Left lung (tissue), 10 donors: Measurements from ENCODE around the gene GRB10. TPM values are rescaled to one million over a fixed set of nuclear protein-coding genes. Genes with fewer than 3 reads are reported as not detected.

Experiments
- ATAC-seq: fragments of 200-7000 bp; cut with Tn5 transposase; one replicate; pipeline ENCODE4 v1.9.1; 2020; ENCODE audit warnings: moderate library complexity
- DNase-seq, 4 donors: peaks; one replicate each; pipeline ENCODE4 v3.0.0-alpha.2; 2013 to 2020
- H3K27ac ChIP-seq, 2 donors: fragments of 200-600 bp; sonication (generic) in 1 of 2; one replicate each; pipeline versions ENCODE4 v1.5.0 to v1.8.0; 2020 to 2021
- H3K27me3 ChIP-seq, 2 donors: fragments of 200-600 bp; sonication (generic) in 1 of 2; one replicate each; pipeline versions ENCODE4 v1.5.0 to v1.8.0; 2020 to 2021
- H3K36me3 ChIP-seq, 2 donors: fragments of 200-600 bp; sonication (generic) in 1 of 2; one replicate each; pipeline versions ENCODE4 v1.5.0 to v1.8.0; 2020 to 2021
- H3K4me1 ChIP-seq, 2 donors: fragments of 200-600 bp; one replicate each; pipeline ENCODE4 v1.8.0; 2021
- H3K4me3 ChIP-seq, 2 donors: fragments of 200-600 bp; sonication (generic) in 1 of 2; one replicate each; pipeline versions ENCODE4 v1.5.0 to v1.8.0; 2020 to 2021; ENCODE audit warnings: mild to moderate bottlenecking in 1 of 2
- H3K9me3 ChIP-seq, 2 donors: fragments of 200-600 bp; sonication (generic) in 1 of 2; one replicate each; pipeline versions ENCODE4 v1.5.0 to v1.8.0; 2020 to 2021
- CTCF ChIP-seq, 2 donors: fragments of 200-600 bp; sonication (generic) in 1 of 2; IDR thresholded peaks; one replicate each; pipeline versions ENCODE4 v1.5.0 to v1.8.0; 2021; ENCODE audit warnings: antibody characterized with exemption in 2 of 2
- intact Hi-C, 2 donors: fragments of 100-400 bp; cut with DNase I; formaldehyde crosslinking; loops; one replicate each; pipeline versions ENCODE4 v1.11.2 to v1.14.2; 2022
- polyA plus RNA-seq, 6 donors: library from polyadenylated mRNA; unstranded; fragments of 120-200 nt; gene quantifications; one replicate each; pipeline ENCODE4 v1.2.1, GENCODE V29; 2013; ENCODE audit not compliant: insufficient read length in 6 of 6
- total RNA-seq, 2 donors: library from RNA; stranded (reverse); fragmentation: NEBNext Ultra II Directional; extraction: Animal tissue kit (Norgen Biotek cat#: 25700); gene quantifications; one replicate each; pipeline ENCODE4 v1.2.1, GENCODE V29; 2021
- donor health status: DM: no; HTN: yes; CAD: no.
- donor health status: DM: no; HTN: no; CAD: no.

GRB10 gene
- total and polyA plus RNA-seq, 8 donors, result 38.8 to 58.3 (median 45.0) TPM

GRCh38 chr7:50792342-50793119 lies 9.8 kb upstream of the GRB10 start:
- H3K27ac ChIP-seq, result peak overlapping the region; percentile 72 to 80
- peak; percentile 29 to 86 (median 46) for DNase-seq
- H3K4me1 ChIP-seq, result peaks cover 4 to 31% of the 10 kb centered on the region in 2 donors
- peak overlapping the region; percentile 48 to 65 for H3K4me3 ChIP-seq
- peak; percentile 31 for ATAC-seq
- TF ChIP-seq CTCF (IDR thresholded peaks at IDR 0.05), result no peak
- no peaks in the 10 kb centered on the region for H3K36me3 ChIP-seq
- H3K9me3 ChIP-seq, result no peaks in the 10 kb centered on the region
- intact Hi-C loops, result no loop called here
- H3K27me3 ChIP-seq, result no peaks in the 10 kb centered on the region

- intact Hi-C loops, result no loop called here
- H3K4me3 ChIP-seq, result peak overlapping the region; percentile 48 to 65
- no peaks in the 10 kb centered on the region for H3K27me3 ChIP-seq
- H3K4me1 ChIP-seq, result peaks cover 4 to 31% of the 10 kb centered on the region in 2 donors
- peak in 2 of 4 donors; percentile 47 to 63 for DNase-seq
- ATAC-seq, result peak; percentile 34
- H3K36me3 ChIP-seq, result no peaks in the 10 kb centered on the region
- H3K27ac ChIP-seq, result peak overlapping the region; percentile 72 to 80
- no peaks in the 10 kb centered on the region for H3K9me3 ChIP-seq
- no peak for TF ChIP-seq CTCF (IDR thresholded peaks at IDR 0.05)
Observed at GRCh38 chr7:50791938-50792341, 9.2 kb upstream of the GRB10 start.

- DNase-seq (no peak), ATAC-seq (peak; percentile 24)
- H3K9me3 ChIP-seq, result no peaks in the 10 kb centered on the region
- H3K27me3 ChIP-seq, result no peaks in the 10 kb centered on the region
- intact Hi-C loops, result no loop called here
- TF ChIP-seq CTCF (IDR thresholded peaks at IDR 0.05), result no peak
- peaks cover 4 to 31% of the 10 kb centered on the region in 2 donors for H3K4me1 ChIP-seq
- H3K36me3 ChIP-seq, result no peaks in the 10 kb centered on the region
- H3K4me3 ChIP-seq, result peak overlapping the region; percentile 48 to 65
- peak overlapping the region; percentile 72 to 80 for H3K27ac ChIP-seq
Observed at GRCh38 chr7:50791363-50791937, 8.8 kb upstream of the GRB10 start.

GRCh38 chr7:50790381-50790780 lies 7.7 kb upstream of the GRB10 start:
- H3K27ac ChIP-seq, result no peak overlapping the region
- intact Hi-C loops, result no loop called here
- TF ChIP-seq CTCF (IDR thresholded peaks at IDR 0.05), result no peak
- no peak for DNase-seq
- peak overlapping the region in 1 of 2 donors; percentile 65 for H3K4me3 ChIP-seq
- ATAC-seq, result no peak
- H3K4me1 ChIP-seq, result peaks cover 4 to 31% of the 10 kb centered on the region in 2 donors
- H3K36me3 ChIP-seq, result no peaks in the 10 kb centered on the region
- no peaks in the 10 kb centered on the region for H3K27me3 ChIP-seq
- no peaks in the 10 kb centered on the region for H3K9me3 ChIP-seq

- Histone ChIP-seq H3K36me3 (no peaks in the 10 kb centered on the region), H3K9me3 (no peaks in the 10 kb centered on the region), H3K27me3 (no peaks in the 10 kb centered on the region), H3K27ac (no peak overlapping the region), H3K4me3 (no peak overlapping the region), H3K4me1 (peaks cover 4 to 31% of the 10 kb centered on the region in 2 donors)
- ATAC-seq (no peak), DNase-seq (no peak)
- intact Hi-C loops, result no loop called here
- TF ChIP-seq CTCF (IDR thresholded peaks at IDR 0.05), result no peak
Observed at GRCh38 chr7:50788382-50788781, 5.7 kb upstream of the GRB10 start.
